Measurements from ENCODE around the gene MLKL.
A peak's percentile ranks its signal among the peaks of the same experiment; 100 is the strongest.
"Not testable (repeated sequence)": the region's sequence is repeated elsewhere in the genome, so short reads cannot be mapped to it uniquely, and the experiment has no call there.

MLKL gene

GRCh38 chr16:74732707-74733350 is 32.2 kb upstream of the MLKL start:
- no peak for DNase-seq (ENCODE audit: low read depth)

GRCh38 chr16:74731853-74732477 is 31.3 kb upstream of the MLKL start:
- DNase-seq (ENCODE audit: low read depth), result no peak

DNA sequence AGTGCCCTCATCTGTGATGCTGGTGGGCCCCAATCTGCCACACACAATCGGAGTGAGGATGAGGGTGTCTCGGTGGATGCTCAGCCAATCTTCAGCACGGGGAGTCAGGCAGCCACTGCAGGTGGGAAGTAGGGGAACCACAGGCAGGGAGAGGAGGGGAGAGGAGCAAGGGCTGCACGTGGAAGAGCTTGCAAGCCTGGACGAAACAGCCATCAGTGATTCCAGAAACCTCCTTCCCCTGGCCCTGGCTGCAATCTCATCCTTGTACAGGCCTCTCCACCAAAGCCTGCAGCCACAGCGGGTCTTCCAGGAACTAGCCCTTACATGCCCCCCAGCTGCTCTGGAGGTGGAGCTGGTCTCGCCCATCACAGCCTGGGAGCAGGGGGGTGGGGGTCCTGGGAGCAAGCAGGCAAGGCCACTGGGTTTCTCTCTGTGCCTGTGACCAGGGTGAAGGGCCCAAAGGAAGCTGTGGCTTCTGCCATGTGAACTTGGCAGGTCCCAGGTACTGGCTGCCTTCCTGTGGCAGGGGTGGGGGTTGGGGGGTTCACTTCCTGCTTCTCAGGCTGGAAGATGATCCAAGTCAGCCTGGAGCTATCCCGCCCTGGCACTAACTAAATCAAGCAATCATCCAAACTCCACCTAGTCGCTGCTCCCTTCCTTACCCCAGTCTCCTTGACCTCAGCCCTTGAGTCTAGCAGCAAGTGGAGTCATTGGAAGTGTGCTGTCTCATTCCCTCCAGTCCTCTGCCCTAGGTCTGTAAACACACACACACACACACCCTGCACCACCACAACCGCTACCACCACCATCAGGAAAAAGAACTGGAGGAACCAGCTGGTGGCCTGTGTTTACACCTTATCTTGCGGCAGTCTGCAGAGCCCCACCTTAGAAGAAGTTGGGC is 29.4 kb upstream of the MLKL start:
- DNase-seq (ENCODE audit: low read depth), result no peak

- DNase-seq (ENCODE audit: low read depth), result no peak
Observed at GRCh38 chr16:74727903-74728302, 27.2 kb upstream of the MLKL start.

DNA sequence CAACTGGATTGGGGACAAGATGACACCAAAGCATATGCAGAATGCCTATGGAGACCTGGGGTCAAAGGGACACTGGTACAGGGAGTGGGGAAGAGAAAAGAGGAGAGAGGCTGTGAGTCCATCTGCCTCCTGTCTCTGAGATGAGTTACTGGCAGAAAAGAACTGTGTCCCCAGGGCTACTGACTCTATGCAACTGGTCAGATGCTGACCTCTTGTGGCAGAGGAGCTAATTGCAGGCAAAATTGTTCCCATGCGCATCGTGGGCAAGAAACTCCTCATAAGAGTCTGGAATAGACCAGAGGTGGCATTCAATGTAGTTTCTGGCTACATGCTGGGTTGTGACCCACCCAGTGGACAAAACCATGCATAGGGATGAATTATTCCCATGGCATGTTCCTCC is 26.1 kb upstream of the MLKL start:
- DNase-seq (ENCODE audit: low read depth), result no peak

GRCh38 chr16:74725651-74726455 is 25.2 kb upstream of the MLKL start:
- DNase-seq (ENCODE audit: low read depth), result no peak

DNA sequence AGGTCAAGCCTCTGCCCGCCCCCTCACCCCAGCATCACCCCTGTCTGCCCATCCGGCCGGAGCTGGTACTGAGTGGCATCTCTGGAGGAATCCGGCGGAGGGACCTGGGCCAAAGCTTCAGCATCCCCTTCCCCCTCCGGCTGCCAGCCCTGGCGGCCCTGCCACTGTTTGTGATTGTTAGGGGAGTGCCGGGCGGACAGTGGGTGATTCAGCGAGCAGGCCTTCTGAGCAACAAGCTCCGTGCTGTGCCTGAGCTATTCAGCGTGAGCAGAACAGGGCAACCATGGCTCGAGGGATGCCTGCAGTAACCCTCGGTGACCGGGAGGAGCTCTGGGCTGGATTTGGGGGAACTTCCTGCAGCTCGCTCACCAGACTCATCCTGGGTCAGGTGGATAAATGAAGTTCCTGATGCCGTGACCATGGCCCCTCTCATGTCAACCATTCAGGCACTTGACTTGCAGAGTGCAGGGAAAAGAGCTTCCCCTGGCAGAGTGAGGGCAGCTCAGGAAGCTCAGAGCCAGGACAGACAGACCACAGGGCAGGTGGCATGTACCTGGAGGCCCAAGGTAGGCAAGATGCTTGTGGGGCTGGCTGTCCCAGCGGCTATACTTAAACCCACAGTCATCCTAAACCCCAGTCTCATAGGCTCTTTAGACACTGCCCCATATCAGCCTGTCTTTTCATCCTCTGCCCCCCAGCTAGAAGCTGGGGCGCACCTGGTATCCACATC is 24.3 kb upstream of the MLKL start:
- no peak for DNase-seq (ENCODE audit: low read depth)

DNA sequence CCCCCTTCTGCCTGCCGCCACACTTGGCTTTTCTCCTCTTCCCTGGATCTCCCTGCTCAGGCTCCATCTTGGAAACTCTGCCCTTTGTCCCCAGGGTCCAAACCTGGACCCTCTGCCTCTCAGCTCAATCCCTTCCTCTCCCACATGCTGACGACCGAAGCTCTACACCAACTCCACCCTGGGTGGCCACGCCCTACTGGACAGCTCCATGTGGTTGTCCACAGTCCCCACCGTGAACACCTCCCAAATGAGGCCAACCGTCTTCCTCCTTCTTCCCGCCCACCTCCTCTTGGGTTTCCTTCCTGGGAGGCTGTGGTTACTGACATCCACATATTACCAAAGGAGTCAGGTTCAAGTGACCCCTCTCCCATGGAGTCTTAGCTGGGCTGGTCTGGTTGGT is 22.6 kb upstream of the MLKL start:
- DNase-seq (ENCODE audit: low read depth), result no peak

DNA sequence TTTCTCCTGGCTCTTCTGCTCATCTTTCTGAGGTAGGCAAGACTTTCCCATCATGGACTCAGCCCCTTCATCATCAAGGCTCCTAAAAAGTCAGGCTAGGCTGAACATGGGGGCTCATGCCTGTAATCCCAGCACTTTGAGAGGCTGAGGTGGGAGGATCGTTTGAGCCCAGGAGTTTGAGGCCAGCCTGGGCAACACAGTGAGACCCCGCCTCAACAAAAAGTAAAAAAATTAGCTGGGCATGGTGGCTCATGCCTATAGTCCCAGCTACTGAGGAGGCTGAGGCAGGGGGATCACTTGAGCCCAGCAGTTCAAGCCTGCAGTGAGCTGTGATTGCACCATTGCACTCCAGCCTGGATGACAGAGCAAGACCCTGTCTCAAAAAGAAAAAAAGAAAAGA is 21.5 kb upstream of the MLKL start:
- DNase-seq (ENCODE audit: low read depth), result not testable (repeated sequence)

- no peak for DNase-seq (ENCODE audit: low read depth)
Observed at GRCh38 chr16:74721716-74722115, 21.1 kb upstream of the MLKL start.

- no peak for DNase-seq (ENCODE audit: low read depth)
Observed at GRCh38 chr16:74720579-74720978, 19.9 kb upstream of the MLKL start.

- no peak for DNase-seq (ENCODE audit: low read depth)
Observed at GRCh38 chr16:74718741-74719610, 18.3 kb upstream of the MLKL start.

DNA sequence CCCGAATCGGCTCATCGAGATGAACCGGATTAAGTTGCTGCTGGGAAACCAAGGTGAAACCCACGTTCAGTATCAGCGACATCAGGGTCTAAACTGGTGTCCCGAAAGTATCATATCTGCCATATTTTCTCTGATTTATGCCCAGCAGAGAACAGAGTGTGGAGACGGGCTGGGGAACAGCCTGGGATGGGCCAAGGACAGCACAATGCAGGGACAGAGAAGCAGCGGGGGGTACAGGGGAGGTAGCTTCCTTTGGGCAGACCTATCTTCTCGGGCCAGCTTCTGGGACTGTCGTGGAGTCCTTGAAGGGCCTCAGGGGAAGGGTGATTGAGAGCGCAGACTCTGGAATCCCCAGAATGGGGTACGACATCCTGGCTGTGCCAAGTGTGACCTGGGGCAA is 17.5 kb upstream of the MLKL start:
- no peak for DNase-seq (ENCODE audit: low read depth)

DNA sequence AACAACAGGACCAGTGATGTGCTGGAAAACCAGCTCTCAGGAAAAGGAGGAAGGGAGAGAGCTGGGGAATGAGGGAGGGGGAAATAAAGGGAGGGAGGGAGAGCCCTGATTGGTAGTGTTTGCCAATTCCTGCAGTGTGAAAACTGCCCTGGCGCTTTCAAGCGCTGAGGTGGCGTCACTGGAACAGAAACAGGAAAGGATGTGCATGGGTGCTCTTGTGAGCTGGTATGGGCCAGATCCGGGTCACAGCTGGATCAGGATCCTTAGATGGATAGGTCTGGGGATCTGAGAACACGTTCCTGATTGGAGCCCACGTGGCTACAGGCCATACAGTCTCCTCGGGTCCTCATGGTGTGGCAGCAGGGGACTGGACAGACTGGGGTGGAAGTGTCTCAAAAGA is 16.7 kb upstream of the MLKL start:
- DNase-seq (ENCODE audit: low read depth), result no peak

DNA sequence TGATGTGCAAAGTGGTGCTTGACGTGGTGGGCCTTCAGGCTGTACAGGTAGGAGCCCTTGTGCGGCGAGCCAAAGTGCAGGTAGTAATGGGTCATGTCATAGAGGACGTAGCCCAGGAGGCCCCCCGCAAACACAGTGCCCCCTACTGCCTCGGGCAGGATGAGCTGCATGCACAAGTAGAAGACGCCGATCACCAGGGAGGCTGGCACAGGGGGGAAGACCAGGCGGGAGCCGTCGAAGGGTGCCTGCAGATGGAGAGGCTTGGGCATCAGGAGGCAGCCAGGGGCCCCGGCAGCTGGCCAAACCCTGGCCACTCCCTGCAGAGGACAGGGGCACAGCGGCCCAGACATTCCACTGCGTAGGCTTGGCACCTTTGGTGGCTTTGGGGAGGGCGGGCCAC is 15.7 kb upstream of the MLKL start:
- DNase-seq (ENCODE audit: low read depth), result no peak

DNA sequence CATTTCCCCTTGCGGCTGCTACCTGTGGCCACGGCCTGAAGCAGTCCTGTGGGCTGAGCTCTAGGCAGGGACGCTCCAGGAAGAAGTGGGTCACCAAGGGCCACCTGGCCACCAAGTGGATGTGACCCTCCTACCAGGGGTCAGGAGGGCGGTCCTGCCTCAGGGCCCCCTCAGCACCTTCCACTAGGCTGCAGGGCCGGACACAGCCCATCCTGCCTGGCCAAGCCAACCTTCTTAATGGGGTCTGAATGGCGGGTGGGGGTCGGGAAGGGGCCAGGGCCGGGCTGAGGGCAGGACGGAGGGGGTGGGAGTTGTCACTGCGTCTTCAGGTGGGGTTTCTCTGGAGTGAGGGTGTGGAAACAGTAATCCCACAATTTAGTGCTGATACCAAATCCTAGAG is 13.2 kb upstream of the MLKL start:
- no peak for DNase-seq (ENCODE audit: low read depth)

- no peak for DNase-seq (ENCODE audit: low read depth)
Observed at GRCh38 chr16:74713325-74713724, 12.7 kb upstream of the MLKL start.

- DNase-seq (ENCODE audit: low read depth), result no peak
Observed at GRCh38 chr16:74711938-74712337, 11.3 kb upstream of the MLKL start.

DNA sequence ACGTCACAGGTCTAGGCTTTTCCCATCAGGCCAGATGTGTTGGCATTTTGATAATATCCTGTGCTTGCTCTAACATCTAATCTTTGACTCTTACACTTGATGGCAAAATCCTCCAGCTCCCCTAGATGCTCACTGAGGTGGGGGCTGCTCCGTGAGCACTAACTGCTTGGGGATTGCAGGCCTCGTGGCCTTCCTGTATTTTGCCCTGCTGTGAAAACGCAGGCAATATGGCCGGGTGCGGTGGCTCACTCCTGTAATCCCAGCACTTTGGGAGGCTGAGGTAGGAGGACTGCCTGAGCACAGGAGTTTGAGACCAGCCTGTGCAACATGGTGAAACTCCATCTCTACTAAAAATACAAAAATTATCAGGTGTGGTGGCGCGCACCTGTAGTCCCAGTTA is 9.7 kb upstream of the MLKL start:
- no peak for DNase-seq (ENCODE audit: low read depth)

DNA sequence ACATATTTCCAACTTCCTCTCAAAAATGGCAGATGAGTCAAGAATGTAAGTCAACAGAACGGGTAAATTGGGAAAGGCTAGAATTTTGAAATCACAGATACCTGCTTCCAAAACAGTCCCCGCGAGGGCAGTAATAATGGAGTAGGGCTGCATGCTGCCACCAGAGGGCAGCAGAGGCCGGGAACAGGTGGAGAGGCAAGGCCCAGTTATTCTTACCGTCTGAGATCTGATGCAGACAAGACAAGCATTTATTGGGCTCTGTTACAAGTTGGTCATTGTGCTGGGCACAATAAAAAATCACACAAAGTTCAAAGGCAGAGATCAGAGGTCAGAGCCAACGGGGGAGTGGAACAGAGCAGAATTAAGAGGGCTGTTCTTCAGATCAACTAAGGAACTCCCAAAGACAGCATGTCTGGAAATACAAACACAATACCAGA is 8.8 kb upstream of the MLKL start:
- DNase-seq (ENCODE audit: low read depth), result peak; percentile 71

DNA sequence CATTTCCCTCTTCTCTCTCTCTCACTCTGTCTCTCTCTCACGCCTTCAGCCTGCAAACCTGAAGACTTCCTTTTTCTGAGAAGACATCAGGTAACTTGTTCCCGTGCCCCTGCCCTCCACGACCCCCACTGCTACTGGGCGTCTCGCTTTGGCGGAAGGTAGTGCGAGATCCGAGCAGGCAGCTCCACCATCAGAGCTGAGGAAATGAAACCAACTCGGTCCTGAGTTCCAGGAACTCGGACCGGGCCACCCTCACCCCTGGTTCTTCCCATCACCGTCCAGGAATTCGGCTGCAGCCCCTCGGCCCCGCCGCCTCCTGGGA is 585 bp downstream of the MLKL start:
- DNase-seq (ENCODE audit: low read depth), result no peak
